Kidney (tissue), 14 donors: ENCODE measurements around the gene NATD1. TPM values are rescaled to one million over a fixed set of nuclear protein-coding genes. Genes with fewer than 3 reads are reported as not detected.

Source experiments
- DNase-seq, 5 donors: peaks; one replicate each; pipeline ENCODE4 v3.0.0-alpha.2; 2013 to 2020
- FAIRE-seq: peaks from 2 replicates; lab custom pipeline; 2012; peaks lifted over from hg19 to GRCh38; lab: Jason Lieb, UNC
- H3K27ac ChIP-seq, 2 donors: one replicate each; pipeline ENCODE4 v1.7.0; 2013; ENCODE audit warnings: low read depth in 2 of 2, low read length in 2 of 2, inconsistent platforms in 1 of 2
- H3K27me3 ChIP-seq: one replicate; pipeline ENCODE4 v1.7.1; 2013; ENCODE audit warnings: low read length, inconsistent platforms; ENCODE audit not compliant: control insufficient read depth, insufficient read depth
- H3K36me3 ChIP-seq, 3 donors: one replicate each; pipeline versions ENCODE4 v1.7.0 to v1.7.1; 2013; ENCODE audit warnings: low read length in 3 of 3, control low read depth in 1 of 3, inconsistent platforms in 1 of 3; ENCODE audit not compliant: insufficient read depth in 3 of 3, control insufficient read depth in 2 of 3
- H3K4me1 ChIP-seq, 3 donors: one replicate each; pipeline versions ENCODE4 v1.7.0 to v1.7.1; 2013; ENCODE audit warnings: low read length in 3 of 3, inconsistent platforms in 1 of 3, low read depth in 1 of 3; ENCODE audit not compliant: control insufficient read depth in 2 of 3, insufficient read depth in 2 of 3
- H3K4me3 ChIP-seq, 3 donors: one replicate each; pipeline versions ENCODE4 v1.7.0 to v1.8.1; 2013; ENCODE audit warnings: low read length in 3 of 3, control low read depth in 1 of 3, inconsistent platforms in 1 of 3
- H3K9ac ChIP-seq, 3 donors: one replicate each; pipeline versions ENCODE4 v1.7.0 to v1.7.1; 2013; ENCODE audit warnings: low read length in 3 of 3, control low read depth in 1 of 3, inconsistent platforms in 1 of 3
- H3K9me3 ChIP-seq, 3 donors: one replicate each; pipeline versions ENCODE4 v1.7.0 to v1.7.1; 2013; ENCODE audit warnings: low read length in 3 of 3, control low read depth in 1 of 3, inconsistent platforms in 1 of 3; ENCODE audit not compliant: control insufficient read depth in 2 of 3, insufficient read depth in 1 of 3
- CTCF ChIP-seq: IDR thresholded peaks from 3 replicates; pipeline ENCODE4 v1.5.1; 2012; ENCODE audit warnings: mild to moderate bottlenecking, moderate library complexity, borderline replicate concordance; ENCODE audit not compliant: insufficient read depth; ENCODE audit errors: extremely low read depth
- intact Hi-C: fragments of 100-400 bp; cut with DNase I; formaldehyde crosslinking; loops from one replicate; pipeline ENCODE4 v1.11.1; 2022
- polyA plus RNA-seq: library from polyadenylated mRNA; stranded (reverse); fragments of 350-450 nt; fragmentation: Illumina TruSeq; extraction: RNeasy Lipid Tissue Mini Kit (QIAGEN cat#74804); gene quantifications from one replicate; pipeline ENCODE4 v1.2.3, GENCODE V29; 2014; ENCODE audit warnings: low read depth, low replicate concordance; ENCODE audit not compliant: insufficient read depth
- total RNA-seq: library from RNA; stranded (reverse); fragmentation: NEBNext Ultra II Directional; extraction: Animal tissue kit (Norgen Biotek cat#: 25700); gene quantifications from one replicate; pipeline ENCODE4 v1.2.1, GENCODE V29; 2021
- donor health status: control.
- donor health status: control.
- donor health status: control.
- donor health status: control.
- donor health status: control.
- donor health status: DM: yes; HTN: yes; CAD: no.
- donor health status: Normal renal cell carcinoma (clear cell type).

Gene NATD1
- total and polyA plus RNA-seq, 2 donors from 2014 or later: 5.0 to 14.2 TPM

GRCh38 chr17:21271454-21272183 lies 18.4 kb upstream of the NATD1 start:
- Histone ChIP-seq H3K4me1 (peaks cover 0 to 7% (median 0%) of the 10 kb centered on the region in 3 donors), H3K27me3 (no peaks in the 10 kb centered on the region), H3K9me3 (no peaks in the 10 kb centered on the region), H3K4me3 (no peak overlapping the region), H3K9ac (no peak overlapping the region), H3K36me3 (no peaks in the 10 kb centered on the region), H3K27ac (no peak overlapping the region)
- DNase-seq: no peak
- intact Hi-C loops: no loop called here
- TF ChIP-seq CTCF: no peak
- no peak for FAIRE-seq

- no peak for TF ChIP-seq CTCF
- Histone ChIP-seq H3K9me3 (no peaks in the 10 kb centered on the region), H3K27me3 (no peaks in the 10 kb centered on the region), H3K4me1 (no peaks in the 10 kb centered on the region), H3K27ac (no peak overlapping the region), H3K9ac (no peak overlapping the region), H3K36me3 (no peaks in the 10 kb centered on the region), H3K4me3 (no peak overlapping the region)
- FAIRE-seq (no peak), DNase-seq (no peak)
- intact Hi-C loops: no loop called here
Measured at GRCh38 chr17:21269394-21269793, 16.2 kb upstream of the NATD1 start.

GRCh38 chr17:21268596-21269188 lies 15.5 kb upstream of the NATD1 start:
- Histone ChIP-seq H3K27ac (no peak overlapping the region), H3K36me3 (no peaks in the 10 kb centered on the region), H3K9ac (no peak overlapping the region), H3K4me3 (no peak overlapping the region), H3K4me1 (no peaks in the 10 kb centered on the region), H3K9me3 (no peaks in the 10 kb centered on the region), H3K27me3 (no peaks in the 10 kb centered on the region)
- intact Hi-C loops: no loop called here
- FAIRE-seq (no peak), DNase-seq (no peak)
- TF ChIP-seq CTCF: no peak
